SK-N-DZ (cell line): ENCODE measurements around the gene GATAD2A.

Source experiments
- DNase-seq: peaks from one replicate; pipeline ENCODE4 v3.0.0-alpha.2; 2015; ENCODE audit warnings: low spot score

The GATAD2A gene

DNA sequence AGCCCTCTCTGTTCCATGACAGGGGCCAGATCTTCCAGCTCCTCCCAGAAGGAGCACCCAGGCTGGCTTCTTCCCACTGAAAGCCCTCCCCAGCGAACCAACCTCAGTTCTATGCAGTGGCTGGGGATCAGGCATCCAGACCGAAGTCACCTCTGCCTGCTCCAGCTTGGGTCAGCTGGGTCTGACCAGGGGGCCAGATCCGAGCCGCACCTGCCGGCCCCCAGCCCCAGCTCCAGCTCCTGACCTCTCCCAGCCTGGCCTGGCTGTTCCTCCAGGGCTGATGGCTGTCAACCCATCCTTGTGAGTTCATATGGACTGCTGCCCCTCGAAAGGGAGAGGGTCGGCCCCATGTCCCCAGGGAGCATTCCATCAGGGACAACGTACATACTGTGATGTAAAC is 101.9 kb downstream of the GATAD2A start:
- no peak for DNase-seq

DNA sequence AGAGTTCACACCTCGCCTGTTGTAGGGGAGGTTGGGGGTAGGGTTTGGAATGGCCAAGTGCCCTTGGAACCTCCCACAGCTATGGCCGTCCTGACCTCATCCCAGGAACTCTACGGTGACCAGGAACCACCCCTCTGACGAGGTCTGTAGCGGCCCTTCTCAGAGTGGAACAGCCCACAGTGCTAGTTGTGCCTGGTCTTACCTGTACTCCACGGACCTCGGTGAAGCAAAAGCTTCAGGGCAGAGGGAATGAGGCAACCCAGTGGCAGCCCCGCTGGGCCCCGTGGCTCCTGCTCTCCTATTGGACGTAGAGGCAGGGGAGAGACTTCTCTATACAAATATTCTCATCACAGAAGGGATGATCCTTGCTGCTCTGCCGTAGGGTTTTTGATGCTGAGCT is 102.7 kb downstream of the GATAD2A start:
- no peak for DNase-seq

DNA sequence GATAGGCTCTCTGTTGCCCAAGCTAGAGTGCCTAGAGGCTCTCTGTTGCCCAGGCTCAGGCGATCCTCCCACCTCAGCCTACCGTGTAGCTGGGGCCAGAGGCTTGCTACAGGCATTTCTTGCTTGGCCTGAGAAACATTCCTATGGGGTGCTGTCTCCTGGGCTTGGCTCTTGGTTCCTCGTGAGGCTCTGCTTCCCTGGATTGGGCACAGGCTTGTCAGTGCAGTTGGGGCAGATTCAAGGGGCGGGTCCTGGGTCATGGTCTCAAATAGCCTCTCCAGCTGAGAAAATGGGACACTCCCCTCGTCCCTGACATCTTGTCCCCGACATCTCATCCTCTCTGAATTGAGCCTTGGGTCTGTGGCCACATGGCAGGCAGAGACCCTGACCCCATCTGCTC is 105.0 kb downstream of the GATAD2A start:
- DNase-seq = no peak

DNA sequence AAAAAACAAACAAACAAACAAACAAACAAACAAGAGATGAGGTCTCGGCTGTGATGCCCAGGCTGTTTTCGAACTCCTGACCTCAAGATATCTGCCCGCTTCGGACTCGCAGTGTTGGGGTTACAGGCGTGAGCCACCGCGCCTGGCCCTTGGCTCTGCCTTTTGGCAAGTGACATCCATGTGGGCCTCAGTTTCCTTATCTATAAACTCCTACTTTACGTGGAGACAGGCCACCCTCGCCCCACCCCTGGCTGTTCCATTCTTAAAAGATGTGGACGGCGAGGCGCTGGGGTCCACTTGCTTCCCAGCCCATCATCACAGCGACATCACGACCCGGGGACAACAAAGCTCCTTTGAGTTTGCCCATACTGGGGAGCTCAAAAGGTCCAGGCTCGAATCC is 108.2 kb downstream of the GATAD2A start:
- no peak for DNase-seq

DNA sequence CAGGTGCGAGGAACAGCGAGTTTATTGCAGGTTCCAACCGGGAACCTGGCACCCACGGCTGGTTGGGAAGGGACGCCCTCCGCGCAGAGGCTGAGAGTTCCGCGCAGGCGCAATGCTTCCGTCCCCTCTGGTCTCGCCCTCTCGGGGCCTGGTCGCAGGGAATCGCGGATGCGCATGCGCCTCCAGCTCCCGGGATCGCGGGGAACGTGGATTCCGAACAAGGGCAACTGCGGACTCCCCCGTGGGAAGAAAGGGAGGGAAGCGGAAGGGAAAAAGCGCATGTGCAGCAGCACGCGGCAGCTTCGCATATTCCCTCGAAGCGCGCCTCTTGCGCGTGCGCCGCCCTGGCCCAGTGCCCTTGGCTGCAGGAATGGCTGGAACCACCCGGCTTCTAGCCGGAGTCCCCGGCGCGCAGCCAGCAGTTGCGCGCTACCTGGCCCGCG is 108.8 kb downstream of the GATAD2A start:
- no peak for DNase-seq

DNA sequence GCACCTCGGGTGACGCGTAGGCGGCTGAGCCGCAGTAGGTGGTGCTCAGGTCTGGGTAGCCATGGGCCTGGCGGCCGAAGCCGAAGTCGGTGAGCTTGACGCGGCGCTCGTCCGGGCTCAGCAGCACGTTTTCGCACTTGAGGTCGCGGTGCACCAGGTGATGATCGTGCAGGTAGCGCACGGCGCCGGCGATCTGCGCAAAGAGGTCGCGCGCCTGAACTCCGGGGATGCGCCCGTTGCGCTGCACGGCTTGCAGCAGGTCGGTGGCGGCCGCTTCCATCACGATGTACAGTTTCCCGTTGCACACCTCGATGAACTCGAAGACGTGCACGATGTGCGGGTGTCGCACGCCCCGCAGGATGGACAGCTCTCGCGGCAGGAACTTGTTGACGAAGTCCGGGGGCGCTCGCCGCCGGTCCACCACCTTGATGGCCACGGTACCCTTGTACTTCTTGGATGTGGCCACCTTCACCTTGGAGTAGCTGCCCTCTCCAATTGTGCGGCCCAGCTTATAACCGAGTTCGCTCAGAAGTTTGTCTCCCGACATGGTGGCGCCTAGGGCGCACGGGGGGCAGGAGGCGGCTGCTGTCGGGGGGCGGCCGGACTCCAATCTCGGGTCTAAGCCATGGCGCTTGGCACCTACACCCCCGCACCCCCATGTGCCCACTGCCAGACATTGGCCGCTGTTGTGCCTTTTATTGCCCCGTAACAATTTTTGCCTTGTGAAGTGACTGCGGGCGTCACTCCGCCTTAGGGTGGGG is 109.6 kb downstream of the GATAD2A start, which contains the start of gene TSSK6:
Gene TSSK6 (minus strand): TSS at position 668 of the 761 bp plus-strand sequence. CDS start 121 bp downstream, at position 547.
- no peak for DNase-seq

DNA sequence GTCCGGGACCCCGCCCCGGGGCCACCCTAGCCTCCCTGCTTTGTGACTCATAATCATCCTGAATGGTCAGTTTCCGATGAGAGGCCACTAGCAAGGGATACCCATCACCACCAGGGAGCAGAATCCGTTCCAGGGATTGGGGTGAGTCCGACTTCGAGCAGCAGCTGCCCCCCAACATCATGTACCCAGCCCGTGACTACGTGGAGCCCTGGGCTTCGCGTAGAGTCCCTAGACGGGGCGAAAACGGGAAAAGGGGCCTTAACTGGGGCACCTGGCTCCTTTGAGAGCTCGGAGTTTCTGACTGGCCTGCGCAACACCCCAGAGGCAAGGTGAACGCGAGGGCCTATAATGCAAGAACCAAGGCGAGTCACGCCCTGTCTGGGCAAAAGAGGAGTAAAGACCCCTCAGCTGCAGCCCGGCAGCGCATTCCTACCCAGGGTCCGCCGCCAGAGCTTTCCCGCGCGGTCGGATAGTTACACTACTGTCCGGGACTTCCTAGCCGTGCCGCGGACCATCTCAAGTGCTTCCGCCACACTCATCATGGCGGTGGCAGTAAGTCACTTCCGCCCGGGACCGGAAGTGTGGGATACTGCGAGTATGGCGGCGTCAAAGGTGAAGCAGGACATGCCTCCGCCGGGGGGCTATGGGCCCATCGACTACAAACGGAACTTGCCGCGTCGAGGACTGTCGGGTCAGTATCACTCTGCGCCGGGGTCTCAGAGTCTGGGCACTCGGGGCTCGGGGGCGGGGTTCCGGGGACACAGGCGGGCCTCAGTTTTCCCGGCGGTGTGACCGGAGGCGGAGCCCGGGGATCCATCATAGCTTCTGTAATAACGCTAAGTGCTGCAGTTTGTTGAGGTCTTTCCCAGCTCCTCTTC is 110.4 kb downstream of the GATAD2A start, which contains the start of gene NDUFA13:
Gene NDUFA13 (plus strand): TSS at position 584 of the 878 bp plus-strand sequence. CDS start 14 bp downstream, at position 598.
- peak; percentile 93 for DNase-seq

DNA sequence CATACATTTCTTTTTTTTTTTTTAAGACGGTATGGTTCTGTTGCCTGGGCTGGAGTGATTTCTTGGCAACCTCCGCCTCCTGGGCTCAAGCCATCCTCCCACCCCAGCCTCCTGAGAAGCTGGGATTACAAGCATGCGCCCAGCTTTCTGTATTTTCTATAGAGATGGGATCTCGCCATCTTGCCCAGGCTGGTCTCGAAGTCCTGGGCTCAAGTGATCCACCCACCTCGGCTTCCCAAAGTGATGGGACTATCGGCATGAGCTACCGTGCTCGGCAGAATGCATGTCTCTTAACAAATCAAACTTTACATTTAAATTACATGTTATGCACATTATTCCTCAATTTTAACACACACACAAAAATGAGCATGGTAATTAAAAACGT is 111.8 kb downstream of the GATAD2A start:
- no peak for DNase-seq

DNA sequence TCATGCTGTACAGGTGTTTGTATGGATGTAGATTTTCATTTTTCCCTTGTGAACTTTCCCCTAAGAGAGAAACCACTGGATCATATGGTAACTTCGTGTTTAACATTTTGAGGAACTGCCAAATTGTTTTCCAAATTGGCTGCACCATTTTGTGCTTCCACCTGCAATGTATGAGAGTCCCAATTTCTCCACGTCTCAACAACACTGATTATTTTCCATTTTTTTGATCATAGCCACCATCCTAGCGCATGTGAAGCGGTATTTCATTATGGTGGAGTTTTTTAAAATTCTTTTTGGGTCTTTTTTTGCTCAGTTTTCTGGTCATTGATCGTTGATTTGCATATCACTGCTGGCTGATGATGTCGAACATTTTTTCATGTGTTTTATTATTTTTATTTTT is 115.5 kb downstream of the GATAD2A start:
- DNase-seq = no peak

DNA sequence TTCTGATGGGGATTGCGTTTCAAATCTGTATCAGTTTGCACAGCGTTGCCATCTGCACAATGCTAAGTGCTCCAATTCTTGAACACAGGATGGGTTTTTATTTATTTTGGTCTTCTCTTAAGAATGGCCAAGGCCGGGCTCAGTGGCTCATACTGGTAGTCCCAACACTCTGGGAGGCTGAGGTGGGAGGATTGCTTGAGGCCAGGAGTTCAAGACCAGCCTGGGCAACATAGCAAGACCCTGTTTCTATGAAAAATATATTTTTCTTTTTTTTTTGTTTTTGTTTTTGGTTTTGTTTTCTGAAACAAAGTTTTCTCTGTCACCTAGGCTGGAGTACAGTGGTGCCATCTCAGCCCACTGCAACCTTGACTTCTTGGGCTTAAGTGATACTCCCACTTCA is 117.7 kb downstream of the GATAD2A start:
- DNase-seq = no peak

DNA sequence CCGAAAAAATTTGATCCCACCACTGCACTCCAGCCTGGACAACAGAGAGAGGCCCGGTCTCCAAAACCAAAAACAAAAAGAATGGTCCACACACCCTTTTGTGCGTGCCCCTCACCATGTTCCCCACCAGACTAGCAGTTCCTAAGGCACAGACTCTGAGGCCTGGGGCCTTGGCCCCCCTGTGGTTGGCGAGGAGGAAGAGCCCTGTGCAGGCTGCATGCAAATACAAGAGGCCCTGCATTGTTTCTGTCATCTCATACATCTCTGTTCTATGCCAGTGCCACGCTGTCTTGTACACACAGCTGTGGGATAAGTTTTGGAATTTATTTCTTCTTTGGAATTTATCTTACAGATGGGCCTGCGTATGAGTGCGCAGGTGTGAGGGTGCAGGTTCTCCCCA is 118.6 kb downstream of the GATAD2A start:
- DNase-seq = no peak

DNA sequence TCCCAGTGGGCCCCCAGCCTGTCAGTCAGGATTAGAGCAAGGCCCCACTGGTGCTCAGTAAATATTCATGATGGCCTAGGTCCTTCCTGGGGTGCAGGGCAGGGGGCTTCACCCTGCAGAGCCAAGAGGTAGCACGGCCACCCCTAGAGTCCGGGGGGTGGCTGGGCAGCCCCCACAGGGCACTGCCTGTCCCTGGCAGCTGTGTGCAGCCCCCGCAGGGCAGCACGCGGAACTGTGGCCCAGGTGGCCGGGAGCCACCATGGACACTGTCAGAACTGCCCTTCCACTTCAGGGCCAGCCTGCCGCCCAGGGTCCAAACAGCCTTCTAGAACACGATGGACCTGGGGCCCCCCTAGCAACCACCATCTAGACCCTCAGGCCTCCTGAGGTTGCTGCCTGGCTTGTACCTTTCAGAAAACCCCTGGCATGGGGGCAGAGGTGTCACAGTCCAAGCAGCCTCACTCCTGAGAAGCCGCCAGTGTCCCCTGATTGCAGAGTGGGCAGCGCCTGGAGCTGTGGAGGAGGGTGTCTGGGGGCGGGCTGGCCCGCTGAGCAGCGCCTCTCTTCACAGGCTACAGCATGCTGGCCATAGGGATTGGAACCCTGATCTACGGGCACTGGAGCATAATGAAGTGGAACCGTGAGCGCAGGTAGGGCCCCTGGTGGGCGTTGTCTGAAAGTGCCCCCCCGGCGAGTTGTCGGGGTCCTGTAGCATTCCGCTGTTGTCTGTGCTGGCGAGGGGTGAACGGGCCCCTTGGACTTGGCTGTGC is 120.3 kb downstream of the GATAD2A start:
- DNase-seq = no peak

DNA sequence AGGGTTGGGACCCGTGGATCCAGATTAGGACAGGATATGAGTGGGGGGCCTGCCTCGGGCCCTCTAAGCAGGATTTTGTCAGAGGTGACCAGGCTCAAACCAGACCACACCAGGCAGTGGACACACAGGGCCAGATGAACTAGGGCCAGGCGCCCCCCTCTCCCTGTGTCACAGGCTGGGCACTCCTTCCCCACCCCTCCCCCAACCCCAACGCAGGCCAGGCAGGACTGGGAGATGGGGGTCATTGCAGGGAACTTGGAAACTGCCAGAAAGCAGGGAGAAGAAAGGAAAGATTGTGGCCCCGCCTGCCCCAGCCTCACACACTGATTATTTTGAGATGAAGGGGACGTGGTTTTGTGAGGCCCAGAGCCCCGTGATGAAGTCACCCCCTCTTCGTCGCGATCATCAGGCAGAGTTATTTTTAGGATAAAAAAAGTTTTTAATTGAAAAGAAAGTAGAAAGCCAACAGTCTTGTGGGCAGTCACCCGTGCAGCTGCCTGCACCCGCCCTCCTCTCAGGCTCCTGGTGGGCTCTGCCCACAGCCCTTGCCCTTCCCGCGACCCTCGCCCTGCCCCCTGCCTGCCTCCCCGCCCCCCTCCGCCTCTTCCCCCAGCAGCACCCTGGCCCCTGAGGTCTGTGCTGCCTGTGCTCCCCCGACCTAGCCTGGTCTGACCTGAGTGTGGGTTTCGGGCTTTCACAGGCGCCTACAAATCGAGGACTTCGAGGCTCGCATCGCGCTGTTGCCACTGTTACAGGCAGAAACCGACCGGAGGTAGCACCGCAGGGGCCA is 121.3 kb downstream of the GATAD2A start:
- DNase-seq = no peak

DNA sequence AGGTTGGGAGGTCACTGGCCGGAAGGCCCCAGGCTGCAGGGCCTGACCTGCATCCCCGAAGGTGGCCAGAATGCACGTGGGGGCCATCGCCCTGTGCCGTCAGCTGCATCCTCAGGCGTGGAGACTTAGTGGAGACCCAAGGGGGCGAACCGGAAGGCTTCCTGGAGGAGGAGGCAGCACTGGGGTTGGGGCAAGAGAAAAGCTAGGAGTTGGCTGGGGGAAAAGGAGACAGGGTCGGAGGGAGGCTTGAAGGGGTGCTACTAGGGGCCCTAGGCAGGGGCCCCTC is 121.8 kb downstream of the GATAD2A start:
- DNase-seq = no peak

DNA sequence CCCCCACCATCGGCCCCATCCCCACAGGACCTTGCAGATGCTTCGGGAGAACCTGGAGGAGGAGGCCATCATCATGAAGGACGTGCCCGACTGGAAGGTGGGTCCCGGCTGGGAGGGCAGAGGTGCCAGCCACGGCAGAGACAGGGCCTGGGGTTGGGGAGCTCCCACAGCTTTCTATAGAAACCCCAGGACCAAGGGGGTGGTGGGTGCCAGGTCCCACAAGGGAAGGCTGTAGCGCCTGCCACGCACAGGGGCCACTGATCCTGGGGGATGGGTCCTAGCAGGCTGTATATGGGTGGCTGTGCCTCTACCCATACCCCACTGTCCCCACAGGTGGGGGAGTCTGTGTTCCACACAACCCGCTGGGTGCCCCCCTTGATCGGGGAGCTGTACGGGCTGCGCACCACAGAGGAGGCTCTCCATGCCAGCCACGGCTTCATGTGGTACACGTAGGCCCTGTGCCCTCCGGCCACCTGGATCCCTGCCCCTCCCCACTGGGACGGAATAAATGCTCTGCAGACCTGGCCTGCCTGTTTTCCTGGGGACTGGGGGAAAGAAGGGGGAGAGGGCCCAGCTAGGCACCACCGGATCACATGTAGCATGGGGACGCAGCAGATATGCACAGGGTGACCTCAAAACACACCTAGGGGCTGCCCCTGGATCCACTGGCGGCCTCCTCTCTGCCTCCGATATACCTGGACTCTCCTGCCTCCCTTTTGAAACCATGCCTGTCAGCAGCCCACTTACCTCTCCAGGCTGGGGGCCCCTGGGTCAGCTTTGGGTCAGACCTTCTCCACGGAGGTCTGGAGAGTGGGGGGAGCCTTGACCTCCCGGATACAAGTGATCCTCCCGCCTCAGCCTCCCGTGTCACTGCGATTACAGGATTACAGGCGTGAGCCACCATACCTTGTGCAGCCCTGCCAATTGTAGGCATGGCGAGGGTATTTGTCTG is 122.5 kb downstream of the GATAD2A start:
- no peak for DNase-seq

DNA sequence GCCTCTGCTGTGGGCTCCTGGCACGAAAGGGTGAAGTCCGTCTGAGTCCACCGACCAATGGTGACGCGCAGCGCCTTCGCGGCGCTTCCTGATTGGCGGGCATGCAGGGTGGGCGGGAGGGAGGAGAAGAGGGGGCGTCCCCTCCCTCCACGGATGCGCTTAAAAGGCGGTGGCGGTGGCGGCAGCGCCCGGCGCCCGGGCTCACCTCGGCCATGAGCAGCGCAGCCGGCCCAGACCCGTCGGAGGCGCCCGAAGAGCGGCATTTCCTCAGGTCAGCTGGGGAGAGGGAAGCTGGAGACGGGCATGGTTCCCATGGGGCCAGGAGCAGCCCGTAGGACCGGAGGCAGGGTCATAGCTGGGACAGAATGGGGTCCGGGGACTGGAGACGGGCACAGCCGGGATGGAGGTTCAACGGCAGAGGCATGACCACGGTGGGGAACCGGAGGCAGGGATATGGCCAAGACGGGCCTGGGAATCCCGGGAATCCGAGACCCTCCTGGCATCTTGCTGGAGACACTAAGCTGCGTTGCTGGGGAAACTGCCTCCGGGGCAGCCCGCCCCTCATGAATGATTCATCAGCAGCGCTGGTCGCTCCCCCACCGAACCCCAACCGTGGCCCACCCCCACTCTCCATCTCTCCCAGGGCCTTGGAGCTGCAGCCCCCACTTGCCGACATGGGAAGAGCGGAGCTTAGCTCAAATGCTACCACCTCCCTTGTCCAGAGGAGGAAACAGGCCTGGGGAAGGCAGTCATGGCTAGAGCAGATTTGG is 123.4 kb downstream of the GATAD2A start, which contains the start of gene YJEFN3:
Gene YJEFN3 (plus strand): TSS at position 191 of the 770 bp plus-strand sequence. CDS start 22 bp downstream, at position 213.
- DNase-seq = peak; percentile 64

DNA sequence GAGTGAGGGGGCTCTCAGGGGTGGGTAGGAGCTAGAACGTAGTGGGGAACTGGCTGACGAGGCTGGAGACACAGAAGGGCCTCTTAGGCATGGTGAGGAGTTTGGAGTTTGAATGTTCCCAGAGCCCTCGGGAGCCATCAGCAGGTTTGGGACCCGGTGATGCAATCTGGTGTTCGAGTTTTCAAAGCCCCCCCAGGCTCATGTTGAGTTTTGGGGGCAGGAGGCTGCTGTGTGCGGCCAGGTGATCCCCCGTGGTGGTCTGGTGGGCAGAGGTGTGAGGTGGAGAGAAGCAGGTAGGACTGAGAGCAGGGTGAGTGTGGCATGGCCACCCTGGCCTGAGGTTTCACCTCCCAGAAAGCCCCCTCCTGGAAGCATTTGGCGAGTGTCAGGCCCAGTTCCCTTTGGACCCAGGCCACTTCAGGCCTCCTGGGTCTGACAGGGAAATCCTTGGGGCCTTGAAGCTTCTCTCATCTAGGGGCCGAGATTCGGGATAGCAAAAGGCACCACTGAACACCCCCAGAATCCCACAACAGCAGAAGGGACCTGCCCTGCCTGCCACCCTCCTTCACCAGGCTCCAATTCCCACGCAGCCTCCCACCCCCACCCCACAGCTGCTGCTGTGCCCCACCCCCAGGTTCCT is 124.4 kb downstream of the GATAD2A start:
- DNase-seq = no peak

DNA sequence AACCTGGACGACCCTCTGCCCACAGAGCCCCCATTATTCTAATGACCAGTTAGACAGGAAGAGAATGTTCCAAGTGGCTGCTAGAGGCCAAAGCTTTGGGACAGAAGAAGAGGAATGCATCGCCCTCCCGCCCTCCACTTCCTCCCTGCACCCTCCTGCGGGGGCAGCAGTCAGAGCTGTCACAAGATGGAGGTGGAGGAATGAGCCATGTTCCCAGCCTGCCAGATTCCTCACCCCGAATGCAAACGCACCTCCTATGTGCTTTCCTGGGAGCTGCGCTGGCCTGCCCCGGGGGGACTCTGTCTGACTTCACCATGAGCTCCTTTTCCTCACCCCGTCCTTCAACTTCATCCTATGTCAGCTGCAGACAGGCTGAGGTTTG is 124.9 kb downstream of the GATAD2A start:
- DNase-seq = no peak

DNA sequence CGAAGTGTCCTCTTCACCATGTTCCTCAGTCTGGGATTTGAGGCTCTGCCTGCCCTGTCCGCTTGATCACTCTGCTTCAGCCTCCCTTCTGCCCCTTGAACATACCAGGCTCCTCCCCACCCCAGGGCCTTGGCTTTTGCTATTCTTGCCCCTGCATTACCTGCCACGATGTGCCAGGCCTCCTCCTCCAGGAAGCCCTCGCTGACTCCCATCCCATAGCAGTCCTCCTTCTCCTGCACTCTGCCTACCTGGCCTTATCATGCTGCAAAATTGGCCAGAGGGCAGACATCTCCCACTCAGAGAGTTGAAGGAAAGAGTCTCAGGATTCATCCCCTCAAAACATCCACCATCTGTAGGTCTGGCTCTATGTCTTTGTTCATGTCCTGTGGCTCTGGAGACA is 125.4 kb downstream of the GATAD2A start:
- no peak for DNase-seq
